H9 (cell line): ENCODE results near the gene ROPN1. TPM values are rescaled to one million over a fixed set of nuclear protein-coding genes. Genes with fewer than 3 reads are reported as not detected.
"Not testable (repeated sequence)": the region's sequence is repeated elsewhere in the genome, so short reads cannot be mapped to it uniquely, and the experiment has no call there.

Experiments used
- DNase-seq: peaks from one replicate; pipeline ENCODE4 v3.0.0-alpha.2; 2017
- H2AFZ ChIP-seq: one replicate; pipeline ENCODE4 v1.6.1; 2013; ENCODE audit warnings: mild to moderate bottlenecking, low read length, control low read depth, moderate library complexity
- H2AK5ac ChIP-seq: 2 replicates; pipeline ENCODE4 v1.6.1; 2013; ENCODE audit warnings: low read length, control low read depth, mixed read lengths; ENCODE audit not compliant: insufficient read length
- H2BK120ac ChIP-seq: one replicate; pipeline ENCODE4 v1.6.1; 2013; ENCODE audit warnings: low read depth, mild to moderate bottlenecking, low read length, control low read depth, inconsistent platforms; ENCODE audit not compliant: poor library complexity, severe bottlenecking
- H2BK12ac ChIP-seq: 2 replicates; pipeline ENCODE4 v1.6.1; 2013; ENCODE audit warnings: low read length, control low read depth, mixed read lengths, low read depth; ENCODE audit not compliant: insufficient read length
- H2BK15ac ChIP-seq: 2 replicates; pipeline ENCODE4 v1.6.1; 2013; ENCODE audit warnings: low read depth, low read length, control low read depth
- H2BK20ac ChIP-seq: one replicate; pipeline ENCODE4 v1.6.1; 2013; ENCODE audit warnings: low read depth, mild to moderate bottlenecking, low read length, control low read depth, inconsistent platforms; ENCODE audit not compliant: poor library complexity, severe bottlenecking
- H2BK5ac ChIP-seq: 2 replicates; pipeline ENCODE4 v1.6.1; 2013; ENCODE audit warnings: low read length, control low read depth, mixed read lengths; ENCODE audit not compliant: insufficient read length
- H3K14ac ChIP-seq: 2 replicates; pipeline ENCODE4 v1.6.1; 2013; ENCODE audit warnings: low read length, control low read depth; ENCODE audit not compliant: insufficient read depth
- H3K18ac ChIP-seq: 2 replicates; pipeline ENCODE4 v1.6.1; 2013; ENCODE audit warnings: low read depth, mild to moderate bottlenecking, mixed read lengths, low read length, control low read depth; ENCODE audit not compliant: insufficient read length
- H3K23ac ChIP-seq: 2 replicates; pipeline ENCODE4 v1.6.1; 2013; ENCODE audit warnings: low read length, control low read depth, mixed read lengths, low read depth; ENCODE audit not compliant: insufficient read length
- H3K23me2 ChIP-seq: 2 replicates; pipeline ENCODE4 v1.6.1; 2013; ENCODE audit warnings: low read depth, mild to moderate bottlenecking, mixed read lengths, low read length, control low read depth; ENCODE audit not compliant: insufficient read length, poor library complexity, severe bottlenecking
- H3K27ac ChIP-seq: 2 replicates; pipeline ENCODE4 v1.5.1; 2013; ENCODE audit warnings: low read length, control low read depth, mixed read lengths, low read depth; ENCODE audit not compliant: insufficient read length
- H3K27me3 ChIP-seq: 2 replicates; pipeline ENCODE4 v1.6.1; 2013; ENCODE audit warnings: low read length, control low read depth, inconsistent platforms; ENCODE audit not compliant: insufficient read depth
- H3K4ac ChIP-seq: 2 replicates; pipeline ENCODE4 v1.6.1; 2013; ENCODE audit warnings: low read depth, mild to moderate bottlenecking, control low read depth, inconsistent platforms, low read length, moderate library complexity
- H3K4me1 ChIP-seq: 2 replicates; pipeline ENCODE4 v1.6.1; 2013; ENCODE audit warnings: low read length, control low read depth, inconsistent platforms; ENCODE audit not compliant: insufficient read depth
- H3K4me2 ChIP-seq: 2 replicates; pipeline ENCODE4 v1.6.1; 2013; ENCODE audit warnings: low read length, control low read depth, mixed read lengths; ENCODE audit not compliant: insufficient read length, insufficient read depth
- H3K56ac ChIP-seq: 2 replicates; pipeline ENCODE4 v1.6.1; 2013; ENCODE audit warnings: low read depth, mild to moderate bottlenecking, mixed read lengths, low read length, control low read depth; ENCODE audit not compliant: insufficient read length
- H3K79me1 ChIP-seq: 2 replicates; pipeline ENCODE4 v1.6.1; 2013; ENCODE audit warnings: low read depth, mild to moderate bottlenecking, moderate library complexity, low read length, control low read depth, inconsistent platforms; ENCODE audit not compliant: insufficient read depth, poor library complexity, severe bottlenecking
- H3K79me2 ChIP-seq: 2 replicates; pipeline ENCODE4 v1.6.1; 2013; ENCODE audit warnings: low read length, control low read depth, inconsistent platforms; ENCODE audit not compliant: insufficient read depth
- H3K9ac ChIP-seq: 2 replicates; pipeline ENCODE4 v1.6.1; 2013; ENCODE audit warnings: low read length, control low read depth, mixed read lengths; ENCODE audit not compliant: insufficient read length; ENCODE audit errors: extremely low read depth
- H3K9me3 ChIP-seq: one replicate; pipeline ENCODE4 v1.6.1; 2013; ENCODE audit warnings: low read depth, low read length, inconsistent platforms; ENCODE audit not compliant: control insufficient read depth
- H3T11ph ChIP-seq: one replicate; pipeline ENCODE4 v1.6.1; 2013; ENCODE audit warnings: mild to moderate bottlenecking, low read length, control low read depth, inconsistent platforms
- H4K20me1 ChIP-seq: one replicate; pipeline ENCODE4 v1.6.1; 2013; ENCODE audit not compliant: control insufficient read depth, insufficient read length, insufficient read depth
- H4K5ac ChIP-seq: 2 replicates; pipeline ENCODE4 v1.6.1; 2013; ENCODE audit warnings: low read depth, mild to moderate bottlenecking, mixed read lengths, low read length, control low read depth; ENCODE audit not compliant: insufficient read length
- H4K8ac ChIP-seq: replicated peaks from 2 replicates; pipeline ENCODE4 v1.6.1; 2013; ENCODE audit warnings: low read length, control low read depth, mixed read lengths, low read depth; ENCODE audit not compliant: insufficient read length
- H4K91ac ChIP-seq: 2 replicates; pipeline ENCODE4 v1.6.1; 2013; ENCODE audit warnings: low read depth, mild to moderate bottlenecking, moderate library complexity, mixed read lengths, low read length, control low read depth; ENCODE audit not compliant: insufficient read length
- H3K27ac Mint-ChIP-seq, 3 experiments: 2 replicates in 2 of 3; 3 replicates in 1 of 3; pipeline ENCODE4 v1.8.0; 2020 to 2021; ENCODE audit warnings: mixed read lengths in 3 of 3, mild to moderate bottlenecking in 1 of 3, moderate library complexity in 1 of 3
- H3K27me3 Mint-ChIP-seq: 2 replicates; pipeline ENCODE4 v1.8.0; 2021; ENCODE audit warnings: low read depth, mild to moderate bottlenecking, moderate library complexity, mixed read lengths
- H3K36me3 Mint-ChIP-seq, 3 experiments: 2 replicates in 2 of 3; 3 replicates in 1 of 3; pipeline ENCODE4 v1.8.0; 2020 to 2021; ENCODE audit warnings: low read depth in 3 of 3, mixed read lengths in 3 of 3; ENCODE audit not compliant: insufficient read depth in 1 of 3
- H3K4me1 Mint-ChIP-seq, 2 experiments: 2 replicates each; pipeline ENCODE4 v1.8.0; 2020; ENCODE audit warnings: mixed read lengths in 2 of 2
- H3K4me3 Mint-ChIP-seq, 2 experiments: 2 replicates in 1 of 2; 3 replicates in 1 of 2; pipeline ENCODE4 v1.8.0; 2020 to 2021; ENCODE audit warnings: mild to moderate bottlenecking in 2 of 2, mixed read lengths in 2 of 2, moderate library complexity in 1 of 2
- H3K9me3 Mint-ChIP-seq, 2 experiments: 2 replicates in 1 of 2; 3 replicates in 1 of 2; pipeline ENCODE4 v1.8.0; 2020; ENCODE audit warnings: mild to moderate bottlenecking in 2 of 2, mixed read lengths in 2 of 2, moderate library complexity in 1 of 2
- WGBS: extraction: QIAGEN DNeasy Blood & Tissue Kit; methylation state at CpG from one replicate; pipeline ENCODE4 v1.1.7; 2013; ENCODE audit warnings: missing lambda C conversion rate, low lambda C conversion rate, mixed read lengths; ENCODE audit not compliant: insufficient read length; ENCODE audit errors: extremely low coverage; 5-methylcytosine and 5-hydroxymethylcytosine counted together
- total RNA-seq: library from RNA; stranded (reverse); gene quantifications from 2 replicates; pipeline ENCODE4 v1.2.1, GENCODE V29; 2021

The ROPN1 gene
- total RNA-seq, 1 experiment from 2014 or later = not detected

DNA sequence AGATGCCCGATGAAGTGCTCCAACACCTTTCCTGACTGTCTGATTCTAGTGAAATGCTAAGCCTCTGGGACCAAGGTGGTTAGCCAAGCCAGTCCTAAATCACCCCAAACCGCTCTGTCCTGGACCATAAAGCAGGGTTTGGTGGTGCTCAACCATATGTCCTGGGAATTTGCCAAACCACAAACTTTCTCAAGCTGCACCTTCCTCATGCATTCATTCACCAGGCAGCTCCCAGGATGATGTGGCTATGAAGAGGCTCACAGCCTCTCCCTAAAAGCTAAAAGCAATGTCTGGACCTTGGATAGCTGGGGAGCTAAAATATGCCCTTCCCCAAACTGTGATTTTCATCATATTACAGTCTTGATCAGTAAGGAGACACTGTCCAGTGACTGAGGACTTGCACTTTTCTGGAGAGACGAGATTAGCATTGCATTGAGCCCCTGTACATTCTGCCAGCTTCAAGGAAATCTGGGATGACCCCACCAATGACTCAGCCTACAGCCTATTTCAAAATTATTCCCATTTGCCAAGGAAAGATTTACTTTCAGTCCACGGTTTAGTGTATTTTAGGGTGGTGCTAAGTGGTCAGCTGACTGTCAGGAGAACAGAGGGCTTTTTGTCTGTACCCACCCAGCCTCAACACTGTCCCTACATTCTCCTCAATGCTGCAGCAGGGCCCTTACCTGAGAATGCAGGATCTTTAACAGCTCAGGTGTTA is 15.6 kb downstream of the ROPN1 start:
- not testable (repeated sequence) for H3K79me2 ChIP-seq, H2BK120ac ChIP-seq, H3K4me3 Mint-ChIP-seq, H2BK5ac ChIP-seq, H3K14ac ChIP-seq, H3K4me2 ChIP-seq, H3K36me3 Mint-ChIP-seq, H3K9me3 ChIP-seq, H3K23ac ChIP-seq, H2AFZ ChIP-seq, H3K4me1 ChIP-seq, H3K56ac ChIP-seq, DNase-seq, H3K4me1 Mint-ChIP-seq, H3K79me1 ChIP-seq, H4K20me1 ChIP-seq, H2BK12ac ChIP-seq, H3K9ac ChIP-seq, H2BK15ac ChIP-seq, H3K18ac ChIP-seq, H3T11ph ChIP-seq, H2AK5ac ChIP-seq, H3K9me3 Mint-ChIP-seq, H4K8ac ChIP-seq, H3K23me2 ChIP-seq, H2BK20ac ChIP-seq, H3K27me3 ChIP-seq, H3K27ac ChIP-seq, H3K4ac ChIP-seq, H4K5ac ChIP-seq, H3K27ac Mint-ChIP-seq, H4K91ac ChIP-seq
- no CpG with 5 or more reads among the region's 4 CpGs for WGBS
- H3K27me3 Mint-ChIP-seq = peaks cover 34% of the 10 kb centered on the region

DNA sequence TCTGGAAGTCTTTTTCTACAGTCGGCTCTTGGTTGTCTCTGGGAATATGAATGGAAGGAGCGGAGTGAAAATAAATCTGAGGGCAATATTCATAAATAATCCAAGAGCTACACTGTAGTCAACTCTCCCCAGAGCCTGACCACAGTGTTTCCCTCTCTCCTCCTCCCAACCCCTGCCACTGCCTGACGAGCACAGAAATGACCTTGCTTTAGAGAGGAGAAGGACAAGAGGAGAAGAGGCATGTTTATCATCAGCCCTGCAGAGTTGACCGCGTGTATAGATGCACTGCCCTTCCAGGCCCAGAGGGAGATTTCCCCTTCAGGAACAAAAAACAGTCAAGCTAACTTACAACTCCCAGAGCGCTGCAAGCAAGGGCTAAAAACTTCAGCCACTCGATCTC is 16.9 kb downstream of the ROPN1 start:
- DNase-seq, H3K79me2 ChIP-seq, H3K4ac ChIP-seq, H4K5ac ChIP-seq, H2AFZ ChIP-seq, H3K36me3 Mint-ChIP-seq, H2BK120ac ChIP-seq, H3K27ac Mint-ChIP-seq, H4K91ac ChIP-seq, H2BK20ac ChIP-seq, H2BK12ac ChIP-seq, H4K8ac ChIP-seq, H3K23ac ChIP-seq, H2AK5ac ChIP-seq, H3K4me1 Mint-ChIP-seq, H2BK5ac ChIP-seq, H3K56ac ChIP-seq, H3K79me1 ChIP-seq, H3K4me2 ChIP-seq, H3K9me3 ChIP-seq, H3K4me1 ChIP-seq, H3K23me2 ChIP-seq, H3K27me3 ChIP-seq, H3K18ac ChIP-seq, H3K14ac ChIP-seq, H3K9ac ChIP-seq, H3K4me3 Mint-ChIP-seq, H3K27ac ChIP-seq, H4K20me1 ChIP-seq, H2BK15ac ChIP-seq, H3T11ph ChIP-seq, H3K9me3 Mint-ChIP-seq: not testable (repeated sequence)
- WGBS = no CpG with 5 or more reads among the region's 7 CpGs
- peaks cover 26% of the 10 kb centered on the region for H3K27me3 Mint-ChIP-seq
